ENCODE measurements around the gene MCTP1.

The MCTP1 gene

DNA sequence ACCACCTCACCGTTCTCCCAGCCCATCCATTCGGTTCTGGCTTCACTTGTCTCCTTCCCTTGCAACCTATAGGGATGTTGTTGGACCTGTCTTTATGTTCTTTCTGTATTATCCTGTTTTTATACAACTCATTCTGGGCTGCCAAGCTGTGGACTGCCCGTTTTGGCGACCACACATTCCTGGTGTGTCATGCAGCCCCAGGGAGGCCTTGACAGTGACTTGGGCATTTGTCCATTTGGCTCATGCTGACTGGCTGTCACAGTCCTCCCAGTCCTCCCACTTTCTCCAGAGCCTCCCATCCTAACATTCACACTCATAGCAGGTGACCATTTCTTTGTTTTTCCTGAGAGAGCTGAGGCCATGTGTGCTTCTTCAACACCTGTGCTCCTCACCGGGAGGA is 530.1 kb downstream of the MCTP1 start:
- Histone ChIP-seq H3K27me3 (ENCODE audit: insufficient read depth, poor library complexity, severe bottlenecking) (no peaks in the 10 kb centered on the region), H3K27ac (replicated peaks) (no peak overlapping the region), H3K4me3 (replicated peaks; ENCODE audit: insufficient read depth, low read length) (no peak overlapping the region)
- DNase-seq (ENCODE audit: low read depth in 1 of 2, low spot score in 1 of 2) = no peak
- TF ChIP-seq SPI1 (IDR thresholded peaks at IDR 0.05; ENCODE audit: borderline replicate concordance, low read depth) = no peak

DNA sequence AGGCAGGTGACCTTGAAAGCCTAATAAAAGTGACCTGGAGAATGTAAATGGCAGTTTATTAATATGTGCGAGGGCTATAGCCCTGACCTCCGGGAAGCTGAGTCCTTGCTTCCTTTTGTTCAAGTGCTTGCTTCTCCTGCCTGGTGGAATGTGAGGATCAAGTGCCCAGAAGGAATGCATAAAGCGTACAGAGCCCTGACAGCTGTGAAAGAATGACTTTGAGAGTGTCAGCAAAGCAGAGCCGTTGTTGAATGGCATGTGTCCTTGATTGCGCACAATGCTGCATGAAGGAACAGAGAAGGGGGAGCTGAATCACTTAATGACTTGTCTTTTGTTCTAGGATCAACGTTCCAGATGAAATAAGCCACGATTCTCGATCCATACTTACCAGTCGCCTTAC is 533.4 kb downstream of the MCTP1 start:
- Histone ChIP-seq H3K27ac (replicated peaks) (no peak overlapping the region), H3K27me3 (ENCODE audit: insufficient read depth, poor library complexity, severe bottlenecking) (no peaks in the 10 kb centered on the region), H3K4me3 (replicated peaks; ENCODE audit: insufficient read depth, low read length) (no peak overlapping the region)
- no peak for DNase-seq (ENCODE audit: low read depth in 1 of 2, low spot score in 1 of 2)
- TF ChIP-seq, protein P1, sequence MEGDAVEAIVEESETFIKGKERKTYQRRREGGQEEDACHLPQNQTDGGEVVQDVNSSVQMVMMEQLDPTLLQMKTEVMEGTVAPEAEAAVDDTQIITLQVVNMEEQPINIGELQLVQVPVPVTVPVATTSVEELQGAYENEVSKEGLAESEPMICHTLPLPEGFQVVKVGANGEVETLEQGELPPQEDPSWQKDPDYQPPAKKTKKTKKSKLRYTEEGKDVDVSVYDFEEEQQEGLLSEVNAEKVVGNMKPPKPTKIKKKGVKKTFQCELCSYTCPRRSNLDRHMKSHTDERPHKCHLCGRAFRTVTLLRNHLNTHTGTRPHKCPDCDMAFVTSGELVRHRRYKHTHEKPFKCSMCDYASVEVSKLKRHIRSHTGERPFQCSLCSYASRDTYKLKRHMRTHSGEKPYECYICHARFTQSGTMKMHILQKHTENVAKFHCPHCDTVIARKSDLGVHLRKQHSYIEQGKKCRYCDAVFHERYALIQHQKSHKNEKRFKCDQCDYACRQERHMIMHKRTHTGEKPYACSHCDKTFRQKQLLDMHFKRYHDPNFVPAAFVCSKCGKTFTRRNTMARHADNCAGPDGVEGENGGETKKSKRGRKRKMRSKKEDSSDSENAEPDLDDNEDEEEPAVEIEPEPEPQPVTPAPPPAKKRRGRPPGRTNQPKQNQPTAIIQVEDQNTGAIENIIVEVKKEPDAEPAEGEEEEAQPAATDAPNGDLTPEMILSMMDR (IDR thresholded peaks at IDR 0.05; ENCODE audit: insufficient read depth, low read length) = no peak
- TF ChIP-seq, protein P2, sequence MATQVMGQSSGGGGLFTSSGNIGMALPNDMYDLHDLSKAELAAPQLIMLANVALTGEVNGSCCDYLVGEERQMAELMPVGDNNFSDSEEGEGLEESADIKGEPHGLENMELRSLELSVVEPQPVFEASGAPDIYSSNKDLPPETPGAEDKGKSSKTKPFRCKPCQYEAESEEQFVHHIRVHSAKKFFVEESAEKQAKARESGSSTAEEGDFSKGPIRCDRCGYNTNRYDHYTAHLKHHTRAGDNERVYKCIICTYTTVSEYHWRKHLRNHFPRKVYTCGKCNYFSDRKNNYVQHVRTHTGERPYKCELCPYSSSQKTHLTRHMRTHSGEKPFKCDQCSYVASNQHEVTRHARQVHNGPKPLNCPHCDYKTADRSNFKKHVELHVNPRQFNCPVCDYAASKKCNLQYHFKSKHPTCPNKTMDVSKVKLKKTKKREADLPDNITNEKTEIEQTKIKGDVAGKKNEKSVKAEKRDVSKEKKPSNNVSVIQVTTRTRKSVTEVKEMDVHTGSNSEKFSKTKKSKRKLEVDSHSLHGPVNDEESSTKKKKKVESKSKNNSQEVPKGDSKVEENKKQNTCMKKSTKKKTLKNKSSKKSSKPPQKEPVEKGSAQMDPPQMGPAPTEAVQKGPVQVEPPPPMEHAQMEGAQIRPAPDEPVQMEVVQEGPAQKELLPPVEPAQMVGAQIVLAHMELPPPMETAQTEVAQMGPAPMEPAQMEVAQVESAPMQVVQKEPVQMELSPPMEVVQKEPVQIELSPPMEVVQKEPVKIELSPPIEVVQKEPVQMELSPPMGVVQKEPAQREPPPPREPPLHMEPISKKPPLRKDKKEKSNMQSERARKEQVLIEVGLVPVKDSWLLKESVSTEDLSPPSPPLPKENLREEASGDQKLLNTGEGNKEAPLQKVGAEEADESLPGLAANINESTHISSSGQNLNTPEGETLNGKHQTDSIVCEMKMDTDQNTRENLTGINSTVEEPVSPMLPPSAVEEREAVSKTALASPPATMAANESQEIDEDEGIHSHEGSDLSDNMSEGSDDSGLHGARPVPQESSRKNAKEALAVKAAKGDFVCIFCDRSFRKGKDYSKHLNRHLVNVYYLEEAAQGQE (IDR thresholded peaks at IDR 0.05; ENCODE audit: insufficient replicate concordance, low read depth) = no peak
- TF ChIP-seq POLR2AphosphoS5 (IDR thresholded peaks at IDR 0.05; ENCODE audit: low read depth) = no peak
- TF ChIP-seq GABPA (IDR thresholded peaks at IDR 0.05; ENCODE audit: low read depth) = no peak

DNA sequence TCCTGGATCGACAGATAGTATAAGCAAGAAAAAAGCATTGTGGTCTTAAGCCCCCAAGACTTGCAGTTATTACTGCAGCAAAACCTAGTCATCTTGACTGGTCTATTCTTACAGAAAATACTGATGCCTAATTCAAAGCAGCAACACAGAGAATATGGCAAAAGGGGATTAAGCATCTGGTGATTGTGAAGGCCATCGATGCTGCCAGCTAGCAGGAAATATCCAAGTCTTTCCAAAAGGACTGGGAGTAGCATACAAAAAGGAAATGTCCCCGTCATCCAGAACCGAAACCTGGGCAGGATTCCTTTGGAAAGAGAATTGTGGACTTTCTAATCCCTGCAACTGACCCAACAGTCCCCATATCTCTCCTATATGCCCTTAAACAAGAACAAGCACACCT is 534.2 kb downstream of the MCTP1 start:
- DNase-seq (ENCODE audit: low read depth in 1 of 2, low spot score in 1 of 2) = no peak

DNA sequence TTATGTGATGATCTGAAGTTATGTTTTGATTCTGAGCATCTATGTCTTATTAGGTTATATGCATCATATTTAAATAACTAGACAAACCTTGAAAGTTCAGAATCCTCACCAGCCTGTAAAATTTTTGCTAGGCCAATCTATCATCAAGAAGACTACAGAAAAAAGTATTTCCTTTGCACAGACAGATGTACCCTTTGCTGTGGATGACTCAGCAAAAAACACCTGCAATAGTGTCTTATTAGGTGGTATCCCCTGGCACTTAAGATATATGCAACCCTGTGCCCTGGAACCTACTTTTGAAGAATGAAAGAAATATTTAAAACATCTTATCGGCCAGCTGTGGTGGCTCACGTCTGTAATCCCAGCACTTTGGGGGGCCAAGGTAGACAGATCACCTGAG is 535.9 kb downstream of the MCTP1 start:
- H3K27ac ChIP-seq (replicated peaks) = no peak overlapping the region
- no peak for DNase-seq (ENCODE audit: low read depth in 1 of 2, low spot score in 1 of 2)
- H3K27me3 ChIP-seq (ENCODE audit: insufficient read depth, poor library complexity, severe bottlenecking) = no peaks in the 10 kb centered on the region
- TF ChIP-seq SPI1 (IDR thresholded peaks at IDR 0.05; ENCODE audit: borderline replicate concordance, low read depth) = no peak
- TF ChIP-seq, protein P2 (IDR thresholded peaks at IDR 0.05; ENCODE audit: insufficient replicate concordance, low read depth) = no peak
- TF ChIP-seq, protein P1 (IDR thresholded peaks at IDR 0.05; ENCODE audit: insufficient read depth, low read length) = no peak
- TF ChIP-seq GABPA (IDR thresholded peaks at IDR 0.05; ENCODE audit: low read depth) = no peak
- no peak for TF ChIP-seq POLR2AphosphoS5 (IDR thresholded peaks at IDR 0.05; ENCODE audit: low read depth)
- H3K4me3 ChIP-seq (replicated peaks; ENCODE audit: insufficient read depth, low read length) = no peak overlapping the region

More for the DNA sequence above, 534.2 kb downstream of the MCTP1 start:
- H3K27me3 ChIP-seq (ENCODE audit: insufficient read depth, poor library complexity, severe bottlenecking) = no peaks in the 10 kb centered on the region
- no peak for TF ChIP-seq POLR2AphosphoS5 (IDR thresholded peaks at IDR 0.05; ENCODE audit: low read depth)
- no peak for TF ChIP-seq SPI1 (IDR thresholded peaks at IDR 0.05; ENCODE audit: borderline replicate concordance, low read depth)
- TF ChIP-seq, protein P2 (IDR thresholded peaks at IDR 0.05; ENCODE audit: insufficient replicate concordance, low read depth) = no peak
- no peak for TF ChIP-seq GABPA (IDR thresholded peaks at IDR 0.05; ENCODE audit: low read depth)
- TF ChIP-seq, protein P1 (IDR thresholded peaks at IDR 0.05; ENCODE audit: insufficient read depth, low read length) = no peak
- no peak overlapping the region for H3K4me3 ChIP-seq (replicated peaks; ENCODE audit: insufficient read depth, low read length)
- no peak overlapping the region for H3K27ac ChIP-seq (replicated peaks)
